Measurements from ENCODE around the gene IGF2R.
"Not testable (repeated sequence)": the region's sequence is repeated elsewhere in the genome, so short reads cannot be mapped to it uniquely, and the experiment has no call there.

The IGF2R gene

DNA sequence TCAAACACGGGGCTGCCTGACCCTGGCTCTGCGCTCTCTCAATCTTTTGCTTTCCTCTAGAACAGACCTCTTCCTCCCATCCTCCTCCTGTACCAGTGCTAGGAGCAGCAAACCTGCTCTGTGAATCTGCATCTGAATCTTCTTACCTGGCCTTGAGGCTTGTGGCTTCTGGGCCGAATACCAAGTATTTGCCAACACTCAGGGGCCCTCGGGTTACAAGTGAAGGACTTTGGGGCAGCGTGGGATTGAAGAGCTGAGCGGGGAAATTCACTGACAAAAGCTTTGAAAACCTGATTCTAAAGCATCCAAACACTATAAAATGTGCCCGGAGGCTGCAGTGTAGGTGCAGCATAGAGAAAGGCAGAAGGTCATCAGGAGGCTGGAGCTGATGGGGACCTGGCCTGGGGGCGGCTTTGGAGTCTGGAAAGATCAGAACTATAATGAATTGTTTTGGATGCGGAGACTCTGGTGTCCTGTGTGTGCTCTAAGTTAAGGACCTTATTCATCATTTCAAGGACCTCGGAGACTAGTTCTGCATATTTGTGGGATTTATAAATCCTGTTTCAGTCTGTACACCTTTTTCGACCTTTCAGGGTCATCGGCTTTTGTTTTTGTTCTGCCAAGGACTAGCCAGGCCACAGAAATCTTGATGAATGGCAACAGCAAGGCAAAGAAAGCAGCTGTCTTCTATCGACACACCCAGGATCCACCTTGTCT, 16.4 kb upstream of the IGF2R start:
- no peak for DNase-seq

DNA sequence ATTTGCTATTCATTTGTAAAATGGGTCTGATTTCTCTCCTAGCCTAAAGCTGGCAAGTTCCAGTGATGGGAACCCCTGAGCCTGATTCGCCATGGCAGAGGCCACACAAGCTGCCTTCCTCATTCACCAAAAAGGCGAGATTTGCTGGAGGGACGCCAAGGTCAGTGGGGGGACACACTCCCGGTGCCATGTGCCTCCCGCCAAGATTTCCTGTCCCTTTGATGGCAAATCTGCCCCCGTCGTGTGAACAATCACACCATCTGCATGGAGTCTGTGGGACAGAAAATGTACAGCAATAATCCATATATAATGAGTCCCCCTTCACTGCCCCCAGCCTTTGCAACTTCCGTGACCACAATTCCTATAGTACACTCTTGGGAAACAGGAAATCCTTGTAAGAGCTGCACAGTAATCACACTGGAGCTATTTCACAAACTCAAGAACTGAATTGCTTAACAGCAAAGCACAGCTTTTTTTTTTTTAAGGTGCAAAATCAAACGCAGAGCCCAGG, 15.7 kb upstream of the IGF2R start:
- DNase-seq = no peak

GRCh38 chr6:159955945-159956361, 12.9 kb upstream of the IGF2R start:
- DNase-seq = no peak

- DNase-seq = no peak
Observed at GRCh38 chr6:159957071-159957673, 11.7 kb upstream of the IGF2R start.

GRCh38 chr6:159959165-159959975, 9.5 kb upstream of the IGF2R start:
- no peak for DNase-seq

- no peak for DNase-seq
Observed at GRCh38 chr6:159959976-159960384, 8.9 kb upstream of the IGF2R start.

DNA sequence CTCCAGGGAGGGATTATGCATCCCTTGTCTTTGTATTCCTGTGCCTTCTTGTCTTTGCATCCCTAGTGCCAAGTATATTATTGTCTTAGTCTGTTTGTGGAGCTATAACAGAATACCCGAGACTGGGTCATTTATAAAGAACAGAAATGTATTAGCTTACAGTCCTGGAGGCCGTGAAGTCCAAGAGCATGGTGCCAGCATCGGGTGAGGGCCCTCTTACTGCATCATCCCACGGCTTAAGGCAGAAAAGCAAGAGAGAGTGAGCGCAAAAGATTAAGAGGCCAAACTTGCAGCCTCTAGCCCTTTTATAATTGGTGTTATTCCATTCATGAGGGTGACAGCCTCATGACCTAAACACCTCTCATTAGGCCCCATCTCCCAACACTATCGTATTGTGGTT, 8.4 kb upstream of the IGF2R start:
- no peak for DNase-seq

- DNase-seq = no peak
Observed at GRCh38 chr6:159961528-159961927, 7.4 kb upstream of the IGF2R start.

GRCh38 chr6:159963111-159963510, 5.8 kb upstream of the IGF2R start:
- no peak for DNase-seq

GRCh38 chr6:159964046-159964445, 4.8 kb upstream of the IGF2R start:
- DNase-seq = no peak

DNA sequence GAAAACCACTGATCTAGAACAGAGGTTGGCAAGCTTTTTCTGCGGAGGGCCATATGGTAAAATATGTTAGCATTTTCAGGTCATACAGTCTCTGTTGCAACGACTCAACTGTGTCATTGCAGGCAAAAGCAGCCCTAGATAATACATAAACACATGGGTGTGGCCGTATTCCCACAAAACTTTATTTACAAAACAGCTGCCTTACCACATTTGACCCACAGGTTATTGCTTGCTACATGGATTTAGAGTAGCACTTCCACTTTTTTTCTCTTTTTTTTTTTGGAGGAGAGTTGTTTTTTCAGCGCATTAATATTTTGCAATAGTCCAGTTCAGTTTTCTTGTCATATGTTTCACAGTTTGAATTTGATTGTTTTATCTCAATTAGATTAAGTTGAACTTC, 2.5 kb upstream of the IGF2R start:
- no peak for DNase-seq

DNA sequence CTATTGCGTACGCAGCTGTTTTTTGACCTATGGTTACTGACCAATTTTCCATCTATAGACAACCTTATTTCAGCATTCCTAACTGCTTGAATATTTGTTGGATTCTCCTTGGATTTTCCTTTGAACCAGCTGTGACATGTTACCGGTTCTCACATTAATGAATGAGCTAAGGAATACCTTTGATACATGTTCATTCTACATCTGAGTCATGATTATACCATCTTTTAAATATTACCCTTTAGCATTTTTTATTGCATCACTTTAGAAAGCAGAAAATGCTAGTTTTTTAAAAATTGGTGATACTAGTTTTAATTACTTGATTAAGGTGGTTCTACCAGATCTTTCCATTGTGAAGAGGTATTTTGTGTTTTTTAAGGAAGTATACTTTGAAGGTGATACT, 1.9 kb upstream of the IGF2R start:
- DNase-seq = no peak

GRCh38 chr6:159967621-159968020, 1.3 kb upstream of the IGF2R start:
- not testable (repeated sequence) for DNase-seq

- no peak for DNase-seq
Observed at GRCh38 chr6:159969204-159969912, 476 bp downstream of the IGF2R start.

- DNase-seq = no peak
Observed at GRCh38 chr6:159969921-159970320, 1.0 kb downstream of the IGF2R start.

- no peak for DNase-seq
Observed at GRCh38 chr6:159970659-159971063, 1.8 kb downstream of the IGF2R start.

- DNase-seq = no peak
Observed at GRCh38 chr6:159971341-159972178, 2.7 kb downstream of the IGF2R start.

- DNase-seq = no peak
Observed at GRCh38 chr6:159972506-159973268, 3.8 kb downstream of the IGF2R start.

GRCh38 chr6:159973406-159973805, 4.5 kb downstream of the IGF2R start:
- no peak for DNase-seq

DNA sequence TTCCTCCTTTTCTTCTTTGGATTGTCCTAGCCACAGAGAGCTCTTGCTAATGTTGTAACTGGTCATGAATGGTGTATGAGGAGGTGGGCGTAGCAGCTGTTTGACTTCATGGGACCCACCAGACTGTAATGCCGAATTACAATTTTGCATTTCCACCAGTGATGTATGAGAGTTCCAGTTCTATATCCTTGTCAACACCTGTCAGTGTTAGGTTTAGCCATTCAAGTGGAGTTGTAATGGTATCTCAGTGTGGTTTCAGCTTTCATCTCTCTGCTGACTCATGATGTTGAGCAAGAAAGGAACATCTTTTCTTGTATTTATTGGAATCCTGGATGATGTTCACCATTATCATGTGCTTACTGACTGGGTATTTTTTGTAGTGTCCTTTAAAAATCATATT, 5.1 kb downstream of the IGF2R start:
- DNase-seq = no peak

- no peak for DNase-seq
Observed at GRCh38 chr6:159974932-159975331, 6.0 kb downstream of the IGF2R start.

Data from bone marrow (tissue), 2 donors.